Neural cell (in vitro differentiated cells): Measurements from ENCODE around the gene SEC11C. TPM values are rescaled to one million over a fixed set of nuclear protein-coding genes. Genes with fewer than 3 reads are reported as not detected.

Source experiments
- H2AFZ ChIP-seq: fragments of 200-600, 300-800 bp; sonication (generic), shearing (Covaris generic); 2 replicates; pipeline ENCODE4 v1.6.0; 2014; ENCODE audit warnings: low read depth, mild to moderate bottlenecking, antibody characterized with exemption, low read length, moderate library complexity
- H3F3A ChIP-seq: fragments of 200-600 bp; shearing (Covaris generic); 2 replicates; pipeline ENCODE4 v1.6.1; 2016; ENCODE audit warnings: mild to moderate bottlenecking, moderate library complexity, mixed read lengths, antibody characterized with exemption, low read length; ENCODE audit not compliant: insufficient read depth, poor library complexity, severe bottlenecking
- H3K27ac ChIP-seq: fragments of 200-600, 300-800 bp; sonication (generic), shearing (Covaris generic); 2 replicates; pipeline ENCODE4 v1.5.1; 2014; ENCODE audit warnings: mild to moderate bottlenecking, low read length, moderate library complexity
- H3K27me3 ChIP-seq: fragments of 300-800, 200-600 bp; sonication (generic), shearing (Covaris generic); 2 replicates; pipeline ENCODE4 v1.6.0; 2014; ENCODE audit warnings: mild to moderate bottlenecking, low read depth, low read length, moderate library complexity; ENCODE audit not compliant: insufficient read depth
- H3K36me3 ChIP-seq: fragments of 300-800, 200-600 bp; sonication (generic), shearing (Covaris generic); 2 replicates; pipeline ENCODE4 v1.5.1; 2014; ENCODE audit warnings: mild to moderate bottlenecking, antibody characterized with exemption, low read length, moderate library complexity; ENCODE audit not compliant: insufficient read depth
- H3K4me2 ChIP-seq: fragments of 300-800, 200-600 bp; sonication (generic), shearing (Covaris generic); 2 replicates; pipeline ENCODE4 v1.6.0; 2014; ENCODE audit warnings: mild to moderate bottlenecking, low read length
- H3K4me3 ChIP-seq: fragments of 300-800, 200-600 bp; sonication (generic), shearing (Covaris generic); 2 replicates; pipeline ENCODE4 v1.5.1; 2014; ENCODE audit warnings: mild to moderate bottlenecking, low read length, moderate library complexity
- H3K79me2 ChIP-seq: fragments of 200-600 bp; shearing (Covaris generic); replicated peaks from 2 replicates; pipeline ENCODE4 v1.6.0; 2014; ENCODE audit warnings: mild to moderate bottlenecking, low read length, moderate library complexity; ENCODE audit not compliant: insufficient read depth
- H3K9ac ChIP-seq: fragments of 300-800, 200-600 bp; sonication (generic), shearing (Covaris generic); 2 replicates; pipeline ENCODE4 v1.6.1; 2016; ENCODE audit warnings: mild to moderate bottlenecking, low read length, mixed read lengths
- H3K9me2 ChIP-seq: fragments of 200-600 bp; shearing (Covaris generic); 2 replicates; pipeline ENCODE4 v1.6.1; 2016; ENCODE audit warnings: mild to moderate bottlenecking, low read length, mixed read lengths; ENCODE audit not compliant: insufficient read depth
- H3K9me3 ChIP-seq: fragments of 200-600, 300-800 bp; sonication (generic), shearing (Covaris generic); 2 replicates; pipeline ENCODE4 v1.6.1; 2016; ENCODE audit warnings: mild to moderate bottlenecking, mixed run types, low read length, moderate library complexity, mixed read lengths
- H4K20me1 ChIP-seq: fragments of 200-600 bp; shearing (Covaris generic); 2 replicates; pipeline ENCODE4 v1.6.1; 2016; ENCODE audit warnings: mild to moderate bottlenecking, mixed run types; ENCODE audit not compliant: insufficient read depth
- CTCF ChIP-seq: fragments of 450-650 bp; IDR thresholded peaks from 2 replicates; pipeline ENCODE4 v1.5.1; 2014; ENCODE audit warnings: antibody characterized with exemption, mild to moderate bottlenecking, moderate library complexity; ENCODE audit not compliant: poor library complexity, severe bottlenecking
- EP300 ChIP-seq: fragments of 450-650 bp; conservative IDR thresholded peaks from 2 replicates; pipeline ENCODE4 v1.6.1; 2014; ENCODE audit warnings: antibody characterized with exemption, mild to moderate bottlenecking, moderate library complexity; ENCODE audit not compliant: poor library complexity, severe bottlenecking
- EZH2 ChIP-seq: fragments of 200-600, 300-800 bp; shearing (Covaris generic), sonication (generic); IDR thresholded peaks from 2 replicates; pipeline ENCODE4 v1.6.1; 2014; ENCODE audit warnings: antibody characterized with exemption, low read length, borderline replicate concordance, mild to moderate bottlenecking; ENCODE audit not compliant: insufficient read depth, poor library complexity, severe bottlenecking
- MXI1 ChIP-seq: fragments of 450-650 bp; conservative IDR thresholded peaks from 2 replicates; pipeline ENCODE4 v1.6.1; 2014; ENCODE audit warnings: antibody characterized with exemption, mild to moderate bottlenecking; ENCODE audit not compliant: poor library complexity, severe bottlenecking
- POLR2AphosphoS5 ChIP-seq: IDR thresholded peaks from 2 replicates; pipeline ENCODE4 v1.6.1; 2012
- RAD21 ChIP-seq: fragments of 450-650 bp; conservative IDR thresholded peaks from 2 replicates; pipeline ENCODE4 v1.6.1; 2014; ENCODE audit warnings: antibody characterized with exemption, mild to moderate bottlenecking, moderate library complexity
- REST ChIP-seq: IDR thresholded peaks from 2 replicates; pipeline ENCODE4 v1.6.1; 2012; ENCODE audit warnings: borderline replicate concordance
- SMC3 ChIP-seq: fragments of 450-650 bp; conservative IDR thresholded peaks from 2 replicates; pipeline ENCODE4 v1.6.1; 2014; ENCODE audit warnings: antibody characterized with exemption, mild to moderate bottlenecking, moderate library complexity; ENCODE audit not compliant: poor library complexity
- TAF1 ChIP-seq: IDR thresholded peaks from 2 replicates; pipeline ENCODE4 v1.6.1; 2012; ENCODE audit warnings: low read depth
- polyA plus RNA-seq: library from polyadenylated mRNA; depleted of rRNA; stranded (reverse); fragments of >200 nt; gene quantifications from 2 replicates; pipeline ENCODE4 v1.2.3, GENCODE V29; 2014

The SEC11C gene
- polyA plus RNA-seq, 1 donor from 2014 or later: 211 TPM

- Histone ChIP-seq H3K27me3 (no peaks in the 10 kb centered on the region), H3K9me3 (peaks cover 13% of the 10 kb centered on the region), H3K79me2 (no peaks in the 10 kb centered on the region), H3F3A (no peaks in the 10 kb centered on the region), H2AFZ (no peak overlapping the region), H3K9me2 (no peaks in the 10 kb centered on the region), H3K4me2 (no peak overlapping the region), H3K4me3 (no peak overlapping the region), H3K36me3 (no peaks in the 10 kb centered on the region), H3K9ac (no peak overlapping the region), H3K27ac (no peak overlapping the region), H4K20me1 (no peaks in the 10 kb centered on the region)
- TF ChIP-seq CTCF: no peak
- TF ChIP-seq TAF1: no peak
- TF ChIP-seq MXI1: no peak
- TF ChIP-seq SMC3: no peak
- no peak for TF ChIP-seq REST
- no peak for TF ChIP-seq EZH2
Measured at GRCh38 chr18:59172664-59173249, 33.1 kb downstream of the SEC11C start.

- Histone ChIP-seq H3K27ac (no peak overlapping the region), H3K4me3 (no peak overlapping the region), H3K36me3 (no peaks in the 10 kb centered on the region), H3K9ac (no peak overlapping the region), H3K9me2 (no peaks in the 10 kb centered on the region), H3K9me3 (peaks cover 6% of the 10 kb centered on the region), H2AFZ (no peak overlapping the region), H3K27me3 (no peaks in the 10 kb centered on the region), H3F3A (no peaks in the 10 kb centered on the region), H3K4me2 (no peak overlapping the region), H4K20me1 (no peaks in the 10 kb centered on the region), H3K79me2 (no peaks in the 10 kb centered on the region)
- TF ChIP-seq POLR2AphosphoS5 (no peak), MXI1 (no peak), REST (no peak), SMC3 (no peak), EZH2 (no peak), EP300 (no peak), CTCF (no peak), RAD21 (no peak), TAF1 (no peak)
Measured at GRCh38 chr18:59177485-59177884, 37.8 kb downstream of the SEC11C start.
